GM12878 (cell line): Measurements from ENCODE around the gene KCNRG. TPM values are rescaled to one million over a fixed set of nuclear protein-coding genes. Genes with fewer than 3 reads are reported as not detected.

Experiments
- ATAC-seq: fragments of 200-7000 bp; cut with Tn5 transposase; 3 replicates; pipeline ENCODE4 v1.9.1; 2020; ENCODE audit warnings: mild to moderate bottlenecking, moderate library complexity
- BruUV-seq: library from RNA; stranded (reverse); fragments of 400-500 nt; replicated peaks from 2 replicates; lab custom pipeline; 2021; lab: Mats Ljungman, UMichigan
- CTCF ChIA-PET: fragments of 300-600 bp; sonication (Branson Sonifier 250); formaldehyde crosslinking; extraction: SDS; loops from one replicate; lab custom pipeline; 2021; ENCODE audit warnings: inconsistent platforms; lab: Yijun Ruan, JAX
- POLR2A ChIA-PET: fragments of 350-600 bp; formaldehyde crosslinking; extraction: SDS; loops from one replicate; lab custom pipeline; 2021; ENCODE audit warnings: inconsistent platforms; lab: Charles Lee
- RAD21 ChIA-PET: fragments of 300-600 bp; sonication (Branson Sonifier 250); formaldehyde crosslinking; loops from one replicate; lab custom pipeline; 2023; ENCODE audit warnings: antibody characterized with exemption; ENCODE audit not compliant: unreplicated experiment; lab: Charles Lee
- SMC1A ChIA-PET: fragments of 300-600 bp; sonication (Branson Sonifier 250); formaldehyde crosslinking; loops from one replicate; lab custom pipeline; 2023; ENCODE audit not compliant: unreplicated experiment, uncharacterized antibody; lab: Charles Lee
- DNase-seq: peaks from one replicate; pipeline ENCODE4 v3.0.0-alpha.2; 2011; ENCODE audit warnings: low read depth, low spot score
- FAIRE-seq: peaks from 3 replicates; lab custom pipeline; 2011; peaks lifted over from hg19 to GRCh38; lab: Jason Lieb, UNC
- H2AFZ ChIP-seq: 2 replicates; pipeline ENCODE4 v1.6.0; 2011; ENCODE audit warnings: low read depth, low read length, control low read depth; ENCODE audit not compliant: control insufficient read depth
- H3K27ac ChIP-seq: 2 replicates; pipeline ENCODE4 v1.5.1; 2011; ENCODE audit warnings: control low read depth; ENCODE audit not compliant: control insufficient read depth, insufficient read depth
- H3K27me3 ChIP-seq, 2 experiments: replicated peaks in 1 of 2; 2 replicates each; pipeline versions ENCODE4 v1.6.0 to v1.6.1; 2011; ENCODE audit warnings: low read length in 1 of 2; ENCODE audit not compliant: control insufficient read depth in 2 of 2, insufficient read depth in 2 of 2
- H3K36me3 ChIP-seq, 2 experiments: 2 replicates each; pipeline ENCODE4 v1.5.1; 2011; ENCODE audit warnings: low read length in 1 of 2; ENCODE audit not compliant: control insufficient read depth in 2 of 2, insufficient read depth in 2 of 2
- H3K4me1 ChIP-seq: 2 replicates; pipeline ENCODE4 v1.6.1; 2011; ENCODE audit warnings: mild to moderate bottlenecking, low read length, moderate library complexity, mixed read lengths; ENCODE audit not compliant: control insufficient read depth, insufficient read depth
- H3K4me2 ChIP-seq: 2 replicates; pipeline ENCODE4 v1.6.0; 2011; ENCODE audit warnings: control low read depth; ENCODE audit not compliant: control insufficient read depth, insufficient read depth
- H3K4me3 ChIP-seq: fragments of 200-600 bp; sonication (generic); 2 replicates; pipeline ENCODE4 v1.5.1; 2016
- H3K79me2 ChIP-seq: 2 replicates; pipeline ENCODE4 v1.6.0; 2011; ENCODE audit warnings: low read length; ENCODE audit not compliant: control insufficient read depth, insufficient read depth
- H3K9ac ChIP-seq: 2 replicates; pipeline ENCODE4 v1.8.0; 2011; ENCODE audit warnings: low read length, control low read depth, mixed read lengths; ENCODE audit not compliant: control insufficient read depth, insufficient read depth
- H3K9me3 ChIP-seq: replicated peaks from 3 replicates; pipeline ENCODE4 v1.5.1; 2011; ENCODE audit warnings: mild to moderate bottlenecking, low read length; ENCODE audit not compliant: control insufficient read depth, insufficient read depth
- H4K20me1 ChIP-seq: 2 replicates; pipeline ENCODE4 v1.6.0; 2011; ENCODE audit not compliant: control insufficient read depth, insufficient read depth
- CBX5 ChIP-seq: sonication (generic); IDR thresholded peaks from 2 replicates; pipeline ENCODE4 v1.6.1; 2016; ENCODE audit warnings: low read depth, moderate library complexity, mild to moderate bottlenecking, inconsistent platforms
- IKZF1 ChIP-seq: fragments of 450-650 bp; conservative IDR thresholded peaks from 2 replicates; pipeline ENCODE4 v1.6.1; 2017; ENCODE audit warnings: antibody characterized with exemption, mild to moderate bottlenecking
- TBL1XR1 ChIP-seq: IDR thresholded peaks from 2 replicates; pipeline ENCODE4 v1.6.1; 2012; ENCODE audit warnings: low read depth, low read length, improper control_type of control experiment
- ZNF384 ChIP-seq: IDR thresholded peaks from 2 replicates; pipeline ENCODE4 v1.6.1; 2012; ENCODE audit warnings: low read depth, mild to moderate bottlenecking, low read length, improper control_type of control experiment, borderline replicate concordance
- ZNF622 ChIP-seq: fragments of 450-650 bp; IDR thresholded peaks from 2 replicates; pipeline ENCODE4 v1.6.1; 2017; ENCODE audit warnings: mild to moderate bottlenecking, inconsistent platforms
- WGBS: methylation state at CpG from one replicate; pipeline ENCODE4 v1.1.6; 2016; ENCODE audit warnings: low lambda C conversion rate; ENCODE audit not compliant: insufficient replicate concordance, insufficient coverage; ENCODE audit errors: missing lambda C conversion rate; 5-methylcytosine and 5-hydroxymethylcytosine counted together
- in situ Hi-C: fragments of 300-500 bp; cut with MboI; formaldehyde crosslinking; loops from 9 replicates; pipeline ENCODE4 v1.14.3; 2018; ENCODE audit warnings: mixed read lengths
- intact Hi-C: fragments of 100-400 bp; cut with micrococcal nuclease; formaldehyde crosslinking; loops from one replicate; pipeline ENCODE4 v1.14.2; 2022; ENCODE audit not compliant: unreplicated experiment
- polyA plus RNA-seq, 11 experiments: library from polyadenylated mRNA; depleted of rRNA in 4 of 11; unstranded in 6 of 11; stranded (reverse) in 5 of 11; fragments of >200 nt; fragmentation: Nextera tagmentation in 4 of 11; fragmentation: Illumina TruSeq in 1 of 11; extraction: Ambion mirVana in 4 of 11; extraction: Trizol in 1 of 11; gene quantifications; 1 replicate in 1 of 11; 2 replicates in 10 of 11; pipeline versions ENCODE4 v1.2.1 to v1.2.3, GENCODE V29; 2011 to 2016; ENCODE audit warnings: inconsistent platforms in 2 of 11, missing spikeins in 2 of 11, low read depth in 1 of 11
- total RNA-seq, 4 experiments: library from RNA; depleted of rRNA in 3 of 4; stranded (reverse); fragments of >200 nt in 3 of 4; fragmentation: Illumina TruSeq in 1 of 4; extraction: Trizol in 1 of 4; gene quantifications; 2 replicates each; pipeline versions ENCODE4 v1.2.1 to v1.2.3, GENCODE V29; 2013 to 2021
- TF ChIP-seq, protein P1 (sequence below): fragments of 450-650 bp; IDR thresholded peaks from 2 replicates; pipeline ENCODE4 v1.6.1; 2017; ENCODE audit warnings: borderline replicate concordance
- TF ChIP-seq, protein P2 (sequence below): IDR thresholded peaks from 2 replicates; pipeline ENCODE4 v1.6.1; 2012; ENCODE audit warnings: low read length, inconsistent platforms
- TF ChIP-seq, protein P3 (sequence below): fragments of 450-650 bp; IDR thresholded peaks from 2 replicates; pipeline ENCODE4 v1.6.1; 2016; ENCODE audit warnings: mild to moderate bottlenecking, moderate library complexity, borderline replicate concordance
- TF ChIP-seq, protein P4 (sequence below): fragments of 450-650 bp; IDR thresholded peaks from 2 replicates; pipeline ENCODE4 v1.6.1; 2017; ENCODE audit warnings: low read depth, mild to moderate bottlenecking, moderate library complexity

KCNRG gene
- total and polyA plus RNA-seq, 10 of the 15 experiments (the other 5 are each of a cell fraction or from before 2014, with no cell fraction given), result 0.37 to 1.5 (median 0.58) TPM

DNA sequence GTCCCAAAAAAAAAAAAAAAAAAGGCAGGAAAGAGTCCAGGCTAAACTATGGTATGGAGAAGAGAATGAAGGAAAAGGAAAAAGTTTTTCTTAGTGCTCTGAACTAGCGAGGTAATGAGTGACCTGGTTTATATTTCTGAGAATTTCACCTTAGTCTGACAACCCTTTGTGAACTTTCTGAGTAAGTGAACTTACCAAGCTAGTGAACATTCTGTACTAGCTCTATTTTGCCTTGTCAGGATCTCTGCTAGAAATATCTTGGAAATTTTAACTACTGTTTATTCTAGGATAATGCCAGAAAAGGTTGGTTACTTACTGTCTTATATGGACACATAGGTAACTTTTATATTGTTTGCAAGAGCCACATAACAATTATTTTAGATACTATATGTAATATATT lies 14.0 kb upstream of the KCNRG start:
- H3K79me2 ChIP-seq, result peaks cover 52% of the 10 kb centered on the region
- FAIRE-seq (no peak), DNase-seq (no peak), ATAC-seq (no peak)
- no peak overlapping the region for H3K4me3 ChIP-seq
- TF ChIP-seq ZNF384 (no peak), IKZF1 (no peak), TBL1XR1 (no peak), ZNF622 (no peak), CBX5 (no peak)
- TF ChIP-seq, protein P1, sequence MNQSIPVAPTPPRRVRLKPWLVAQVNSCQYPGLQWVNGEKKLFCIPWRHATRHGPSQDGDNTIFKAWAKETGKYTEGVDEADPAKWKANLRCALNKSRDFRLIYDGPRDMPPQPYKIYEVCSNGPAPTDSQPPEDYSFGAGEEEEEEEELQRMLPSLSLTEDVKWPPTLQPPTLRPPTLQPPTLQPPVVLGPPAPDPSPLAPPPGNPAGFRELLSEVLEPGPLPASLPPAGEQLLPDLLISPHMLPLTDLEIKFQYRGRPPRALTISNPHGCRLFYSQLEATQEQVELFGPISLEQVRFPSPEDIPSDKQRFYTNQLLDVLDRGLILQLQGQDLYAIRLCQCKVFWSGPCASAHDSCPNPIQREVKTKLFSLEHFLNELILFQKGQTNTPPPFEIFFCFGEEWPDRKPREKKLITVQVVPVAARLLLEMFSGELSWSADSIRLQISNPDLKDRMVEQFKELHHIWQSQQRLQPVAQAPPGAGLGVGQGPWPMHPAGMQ, result no peak
- TF ChIP-seq, protein P2, sequence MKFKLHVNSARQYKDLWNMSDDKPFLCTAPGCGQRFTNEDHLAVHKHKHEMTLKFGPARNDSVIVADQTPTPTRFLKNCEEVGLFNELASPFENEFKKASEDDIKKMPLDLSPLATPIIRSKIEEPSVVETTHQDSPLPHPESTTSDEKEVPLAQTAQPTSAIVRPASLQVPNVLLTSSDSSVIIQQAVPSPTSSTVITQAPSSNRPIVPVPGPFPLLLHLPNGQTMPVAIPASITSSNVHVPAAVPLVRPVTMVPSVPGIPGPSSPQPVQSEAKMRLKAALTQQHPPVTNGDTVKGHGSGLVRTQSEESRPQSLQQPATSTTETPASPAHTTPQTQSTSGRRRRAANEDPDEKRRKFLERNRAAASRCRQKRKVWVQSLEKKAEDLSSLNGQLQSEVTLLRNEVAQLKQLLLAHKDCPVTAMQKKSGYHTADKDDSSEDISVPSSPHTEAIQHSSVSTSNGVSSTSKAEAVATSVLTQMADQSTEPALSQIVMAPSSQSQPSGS, result no peak
- TF ChIP-seq, protein P3, sequence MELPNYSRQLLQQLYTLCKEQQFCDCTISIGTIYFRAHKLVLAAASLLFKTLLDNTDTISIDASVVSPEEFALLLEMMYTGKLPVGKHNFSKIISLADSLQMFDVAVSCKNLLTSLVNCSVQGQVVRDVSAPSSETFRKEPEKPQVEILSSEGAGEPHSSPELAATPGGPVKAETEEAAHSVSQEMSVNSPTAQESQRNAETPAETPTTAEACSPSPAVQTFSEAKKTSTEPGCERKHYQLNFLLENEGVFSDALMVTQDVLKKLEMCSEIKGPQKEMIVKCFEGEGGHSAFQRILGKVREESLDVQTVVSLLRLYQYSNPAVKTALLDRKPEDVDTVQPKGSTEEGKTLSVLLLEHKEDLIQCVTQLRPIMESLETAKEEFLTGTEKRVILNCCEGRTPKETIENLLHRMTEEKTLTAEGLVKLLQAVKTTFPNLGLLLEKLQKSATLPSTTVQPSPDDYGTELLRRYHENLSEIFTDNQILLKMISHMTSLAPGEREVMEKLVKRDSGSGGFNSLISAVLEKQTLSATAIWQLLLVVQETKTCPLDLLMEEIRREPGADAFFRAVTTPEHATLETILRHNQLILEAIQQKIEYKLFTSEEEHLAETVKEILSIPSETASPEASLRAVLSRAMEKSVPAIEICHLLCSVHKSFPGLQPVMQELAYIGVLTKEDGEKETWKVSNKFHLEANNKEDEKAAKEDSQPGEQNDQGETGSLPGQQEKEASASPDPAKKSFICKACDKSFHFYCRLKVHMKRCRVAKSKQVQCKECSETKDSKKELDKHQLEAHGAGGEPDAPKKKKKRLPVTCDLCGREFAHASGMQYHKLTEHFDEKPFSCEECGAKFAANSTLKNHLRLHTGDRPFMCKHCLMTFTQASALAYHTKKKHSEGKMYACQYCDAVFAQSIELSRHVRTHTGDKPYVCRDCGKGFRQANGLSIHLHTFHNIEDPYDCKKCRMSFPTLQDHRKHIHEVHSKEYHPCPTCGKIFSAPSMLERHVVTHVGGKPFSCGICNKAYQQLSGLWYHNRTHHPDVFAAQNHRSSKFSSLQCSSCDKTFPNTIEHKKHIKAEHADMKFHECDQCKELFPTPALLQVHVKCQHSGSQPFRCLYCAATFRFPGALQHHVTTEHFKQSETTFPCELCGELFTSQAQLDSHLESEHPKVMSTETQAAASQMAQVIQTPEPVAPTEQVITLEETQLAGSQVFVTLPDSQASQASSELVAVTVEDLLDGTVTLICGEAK, result no peak
- TF ChIP-seq, protein P4, sequence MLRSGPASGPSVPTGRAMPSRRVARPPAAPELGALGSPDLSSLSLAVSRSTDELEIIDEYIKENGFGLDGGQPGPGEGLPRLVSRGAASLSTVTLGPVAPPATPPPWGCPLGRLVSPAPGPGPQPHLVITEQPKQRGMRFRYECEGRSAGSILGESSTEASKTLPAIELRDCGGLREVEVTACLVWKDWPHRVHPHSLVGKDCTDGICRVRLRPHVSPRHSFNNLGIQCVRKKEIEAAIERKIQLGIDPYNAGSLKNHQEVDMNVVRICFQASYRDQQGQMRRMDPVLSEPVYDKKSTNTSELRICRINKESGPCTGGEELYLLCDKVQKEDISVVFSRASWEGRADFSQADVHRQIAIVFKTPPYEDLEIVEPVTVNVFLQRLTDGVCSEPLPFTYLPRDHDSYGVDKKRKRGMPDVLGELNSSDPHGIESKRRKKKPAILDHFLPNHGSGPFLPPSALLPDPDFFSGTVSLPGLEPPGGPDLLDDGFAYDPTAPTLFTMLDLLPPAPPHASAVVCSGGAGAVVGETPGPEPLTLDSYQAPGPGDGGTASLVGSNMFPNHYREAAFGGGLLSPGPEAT, result no peak
- POLR2A ChIA-PET, result interaction anchor here (0.7 kb wide), 1 partner anchor 463 kb away, joined by 3 read pairs; no protein-coding TSS in a partner anchor
- no peaks in the 10 kb centered on the region for H3K27me3 ChIP-seq
- CTCF ChIA-PET, result interaction anchor here (1.3 to 6.4 kb wide), 2 partner anchors 9 to 79 kb away, joined by 3 to 159 read pairs; no protein-coding TSS in a partner anchor
- SMC1A ChIA-PET, result interaction anchor here (1.0 to 3.0 kb wide), 4 partner anchors 13 to 805 kb away, joined by 3 to 10 read pairs (median 6); no protein-coding TSS in a partner anchor
- no peak overlapping the region for H3K27ac ChIP-seq
- intact Hi-C loops (no loop called here), in situ Hi-C loops (no loop called here)
- BruUV-seq, result no TSS peak
- no peaks in the 10 kb centered on the region; the same call in 2 of the 3 replicates for H3K9me3 ChIP-seq
- WGBS, result 55% methylated on average over 1 of the region's 1 CpG
- peaks cover 2% of the 10 kb centered on the region; the same call in 1 of the 2 replicates for H3K4me1 ChIP-seq
- RAD21 ChIA-PET, result interaction anchor here (1.0 to 6.5 kb wide), 2 partner anchors 79 to 800 kb away, joined by 3 to 175 read pairs; no protein-coding TSS in a partner anchor
- no peaks in the 10 kb centered on the region for H4K20me1 ChIP-seq
- no peak overlapping the region for H2AFZ ChIP-seq
- H3K9ac ChIP-seq, result no peak overlapping the region
- H3K36me3 ChIP-seq, result peaks cover 0 to 14% of the 10 kb centered on the region in 2 experiments; a peak in 1 of 4 replicates
- H3K4me2 ChIP-seq, result no peak overlapping the region
